CD4-positive, alpha-beta T cell treated with Interleukin-21 for 1 hour (primary cell): ENCODE data around the gene RGS7.
"Not testable (repeated sequence)": the region's sequence is repeated elsewhere in the genome, so short reads cannot be mapped to it uniquely, and the experiment has no call there.

Experiments used
- DNase-seq: peaks from one replicate; pipeline ENCODE4 v3.0.0-alpha.2; 2020

Gene RGS7

DNA sequence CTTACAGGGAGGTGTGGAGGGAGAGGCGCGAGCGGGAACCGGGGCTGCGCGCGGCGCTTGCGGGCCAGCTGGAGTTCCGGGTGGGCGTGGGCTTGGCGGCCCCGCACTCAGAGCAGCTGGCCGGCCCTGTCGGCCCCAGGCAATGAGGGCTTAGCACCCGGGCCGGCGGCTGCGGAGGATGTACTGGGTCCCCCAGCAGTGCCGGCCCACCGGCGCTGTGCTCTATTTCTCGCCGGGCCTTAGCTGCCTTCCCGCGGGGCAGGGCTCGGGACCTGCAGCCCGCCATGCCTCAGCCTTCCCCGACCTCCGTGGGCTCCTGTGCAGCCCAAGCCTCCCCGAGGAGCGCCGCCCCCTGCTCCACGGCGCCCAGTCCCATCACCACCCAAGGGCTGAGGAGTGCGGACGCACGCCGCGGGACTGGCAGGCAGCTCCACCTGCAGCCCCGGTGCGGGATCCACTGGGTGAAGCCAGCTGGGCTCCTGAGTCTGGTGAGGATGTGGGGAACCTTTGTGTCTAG is 594.5 kb downstream of the RGS7 start:
- not testable (repeated sequence) for DNase-seq

DNA sequence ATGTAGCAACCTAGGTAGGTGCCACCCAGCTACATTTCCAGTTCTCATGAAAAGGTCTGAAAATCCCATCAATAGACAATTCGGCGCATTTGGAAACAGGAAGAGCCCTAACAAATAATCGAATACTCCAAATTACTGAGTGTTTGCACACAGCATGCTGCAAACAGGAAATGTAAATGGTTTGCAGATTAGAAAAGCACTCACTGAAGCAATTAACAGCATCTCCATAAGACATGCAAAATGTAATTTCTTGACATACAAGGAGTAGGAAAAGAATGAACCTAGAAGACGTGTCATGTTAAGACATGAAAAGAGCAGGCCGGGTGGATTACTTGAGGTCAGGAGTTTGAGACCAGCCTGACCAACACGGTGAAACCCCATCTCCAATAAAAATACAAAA is 598.2 kb downstream of the RGS7 start:
- DNase-seq, result not testable (repeated sequence)

DNA sequence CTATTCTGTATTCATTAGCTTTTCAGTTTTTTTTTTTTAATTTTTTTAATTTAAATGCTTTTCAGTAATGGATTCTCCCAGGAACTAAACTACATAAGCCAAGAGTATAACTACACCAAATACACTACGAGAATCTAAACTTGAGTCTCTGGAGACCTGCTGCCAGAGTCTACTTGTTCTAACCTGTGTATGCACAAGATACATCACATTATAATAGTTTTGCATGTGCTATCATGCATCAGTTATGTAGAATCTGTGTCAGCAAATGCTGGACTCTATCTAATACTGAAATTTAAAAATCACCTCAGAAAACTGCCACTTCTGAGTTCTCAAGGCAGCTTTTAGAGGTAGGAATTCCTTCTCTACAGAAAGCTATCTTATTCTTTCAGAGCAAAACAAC is 598.7 kb downstream of the RGS7 start:
- no peak for DNase-seq

DNA sequence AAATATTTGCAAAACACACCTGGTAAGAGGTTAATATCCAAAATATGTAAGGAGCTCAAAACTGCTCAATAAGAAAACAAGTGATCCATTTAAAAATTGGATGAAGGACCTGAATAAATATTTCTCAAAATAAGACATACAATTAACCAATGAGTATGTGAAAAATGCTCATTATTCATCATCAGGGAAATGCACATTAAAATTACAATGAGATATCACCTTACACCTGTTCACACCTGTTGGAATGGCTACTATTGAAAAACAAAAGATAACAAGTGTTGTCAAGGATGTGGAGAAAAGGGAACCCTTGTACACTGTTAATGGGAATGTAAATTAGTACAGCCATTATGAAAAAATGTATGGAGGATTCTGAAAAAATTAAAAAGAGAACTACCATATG is 609.1 kb downstream of the RGS7 start:
- no peak for DNase-seq

DNA sequence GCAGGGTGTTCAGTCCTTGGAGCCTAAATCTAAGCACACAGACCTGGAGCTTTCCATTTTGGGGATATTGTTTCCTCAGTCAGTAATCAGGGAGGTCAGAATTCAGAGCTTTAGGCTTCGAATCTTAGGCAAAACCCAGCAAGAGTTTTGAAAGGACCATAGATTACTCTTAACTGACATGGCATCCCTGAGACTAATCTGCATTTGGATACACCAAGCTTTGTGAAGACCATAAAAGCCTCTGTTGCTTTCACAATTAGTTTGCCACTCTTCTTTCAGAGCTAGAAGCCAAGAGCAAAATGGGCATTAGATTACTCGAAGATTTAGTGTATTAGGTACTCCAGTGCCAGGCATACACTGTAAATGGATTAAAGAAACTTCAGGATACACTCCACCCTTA is 613.3 kb downstream of the RGS7 start:
- DNase-seq, result no peak

DNA sequence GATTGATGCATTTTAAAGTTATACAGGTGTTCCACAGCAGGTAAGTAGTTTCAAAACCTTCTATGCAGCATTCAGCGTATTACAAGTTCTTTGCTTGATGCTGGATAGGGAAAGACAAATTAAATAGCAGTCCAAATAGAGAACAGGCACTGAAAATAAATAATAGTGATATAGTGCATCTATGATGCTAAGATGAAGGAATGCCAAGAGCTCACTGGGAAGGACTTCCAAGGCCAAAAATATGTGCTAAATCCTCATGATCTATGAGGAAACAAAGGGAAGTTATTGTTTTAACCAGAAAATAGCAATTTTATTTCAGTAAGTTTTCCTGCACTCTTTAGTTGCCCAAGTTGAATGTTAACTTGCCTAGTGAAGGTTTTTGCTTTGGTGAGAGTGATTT is 617.3 kb downstream of the RGS7 start:
- DNase-seq, result no peak

DNA sequence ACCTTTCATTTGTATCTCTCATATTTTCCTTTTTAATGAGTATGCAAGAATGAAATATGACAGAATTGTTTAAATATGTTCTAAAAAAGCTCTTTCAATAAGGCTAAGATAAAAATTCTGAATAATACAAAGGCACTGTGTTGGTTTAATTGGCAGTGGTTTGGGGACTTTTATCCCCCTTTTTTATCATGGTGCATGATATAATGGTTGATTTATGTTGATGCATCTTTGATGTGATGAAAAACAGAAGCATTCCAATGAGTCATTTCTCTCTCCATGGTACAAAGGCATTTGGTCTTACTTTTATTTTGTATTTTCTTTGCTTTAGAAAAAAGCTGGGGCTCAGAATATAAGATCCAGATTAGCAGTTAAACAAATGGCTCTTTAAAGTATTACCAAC is 617.9 kb downstream of the RGS7 start:
- DNase-seq, result no peak

DNA sequence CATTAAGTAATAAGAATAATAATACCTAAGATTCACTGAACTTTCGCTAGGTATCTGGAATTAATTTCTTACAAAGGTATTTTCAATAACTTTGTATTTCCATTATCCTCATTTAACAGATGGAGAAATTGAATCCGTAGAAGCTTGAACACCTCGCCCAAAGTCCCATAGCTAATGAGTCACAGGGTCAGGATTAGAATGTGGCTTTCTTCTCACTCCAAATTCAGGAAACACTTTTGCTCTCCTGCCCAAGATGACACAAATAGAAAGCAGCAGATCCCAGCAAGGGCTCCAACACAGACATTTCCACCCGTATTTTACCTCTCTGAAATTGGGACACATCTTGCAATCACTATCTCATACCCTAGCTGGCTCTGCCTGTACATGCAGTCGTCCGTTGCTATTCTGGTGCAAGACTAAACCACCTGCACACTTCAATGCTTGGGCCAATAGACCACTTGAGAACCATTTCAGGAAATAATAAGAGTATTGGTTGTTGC is 619.2 kb downstream of the RGS7 start:
- DNase-seq, result no peak

DNA sequence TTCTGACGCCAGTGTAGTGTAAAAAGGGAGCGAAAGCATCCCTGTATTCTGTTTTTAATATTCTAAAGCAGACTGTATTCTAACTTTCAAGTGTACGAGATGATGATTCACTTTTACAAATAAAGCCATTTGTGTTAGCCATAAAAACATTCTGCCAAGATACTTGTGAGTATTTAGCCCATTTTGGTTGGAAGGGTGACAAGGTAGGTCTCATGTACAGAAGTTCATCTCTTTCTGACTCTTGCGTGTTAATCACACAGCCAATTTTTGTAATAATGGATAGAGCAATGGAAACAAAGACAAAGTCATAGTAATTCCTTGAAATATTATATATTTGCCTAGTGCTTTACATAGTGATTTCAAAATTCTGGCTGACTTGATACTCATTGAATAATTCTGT is 619.7 kb downstream of the RGS7 start:
- DNase-seq, result no peak

DNA sequence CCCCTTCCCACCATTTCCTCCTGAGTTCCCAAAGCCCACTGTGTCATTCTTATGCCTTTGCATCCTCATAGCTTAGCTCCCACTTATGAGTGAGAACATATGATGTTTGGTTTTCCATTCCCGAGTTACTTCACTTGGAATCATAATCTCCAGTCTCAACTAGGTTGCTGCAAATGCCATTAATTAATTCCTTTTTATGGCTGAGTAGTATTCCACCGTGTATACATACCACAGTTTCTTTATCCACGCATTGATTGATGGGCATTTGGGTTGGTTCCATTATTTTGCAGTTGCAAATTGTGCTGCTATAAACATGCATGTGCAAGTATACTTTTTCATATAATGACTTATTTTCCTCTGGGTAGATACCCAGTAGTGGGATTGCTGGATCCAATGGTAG is 622.3 kb downstream of the RGS7 start:
- DNase-seq, result not testable (repeated sequence)

DNA sequence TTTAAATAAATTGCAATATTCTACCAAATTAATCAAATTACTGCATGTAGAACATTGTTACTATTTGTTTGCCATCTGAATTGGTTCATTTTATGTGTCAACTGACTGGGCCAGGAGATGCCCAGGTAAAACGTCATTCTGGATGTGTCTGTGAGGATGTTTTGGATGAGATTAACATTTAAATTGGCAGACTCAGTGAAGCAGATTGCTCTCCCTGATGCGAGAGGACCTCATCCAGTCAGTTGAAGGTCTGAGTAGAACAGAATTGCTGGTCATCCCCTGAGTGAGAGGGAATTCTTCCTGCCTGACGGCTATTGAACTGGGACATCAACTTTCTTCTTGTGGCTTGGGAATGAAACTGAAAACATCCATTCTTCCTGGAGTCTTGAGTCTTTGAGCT is 623.0 kb downstream of the RGS7 start:
- DNase-seq, result no peak

DNA sequence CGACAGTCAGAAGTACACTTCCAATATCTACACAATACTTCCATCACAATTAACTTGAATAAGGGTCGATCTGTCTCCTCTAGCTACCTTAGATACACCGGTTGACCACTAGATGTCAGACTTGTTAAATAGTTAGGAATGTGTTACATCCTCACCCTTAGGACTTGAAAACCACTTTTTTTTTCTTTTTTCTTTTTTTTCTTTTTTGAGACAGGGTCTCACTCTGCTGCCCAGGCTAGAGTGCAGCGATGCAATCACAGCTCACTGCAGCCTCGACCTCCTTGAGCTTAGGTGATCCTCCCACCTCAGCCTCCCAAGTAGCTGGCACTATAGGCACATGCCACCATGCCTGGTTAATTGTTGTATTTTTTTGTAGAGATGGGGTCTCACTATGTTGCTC is 624.6 kb downstream of the RGS7 start:
- peak; percentile 10 for DNase-seq
